Progenitor cell of endocrine pancreas (in vitro differentiated cells): Measurements from ENCODE around the gene KAZN. TPM values are rescaled to one million over a fixed set of nuclear protein-coding genes. Genes with fewer than 3 reads are reported as not detected.
A peak's percentile ranks its signal among the peaks of the same experiment; 100 is the strongest.

Source experiments
- DNase-seq: peaks from one replicate; pipeline ENCODE4 v3.0.0; 2021; ENCODE audit warnings: low spot score; ENCODE audit not compliant: unreplicated experiment
- H3K27ac Mint-ChIP-seq: 2 replicates; pipeline ENCODE4 v1.8.0; 2021; ENCODE audit warnings: mild to moderate bottlenecking, moderate library complexity, mixed read lengths
- H3K27me3 Mint-ChIP-seq: 2 replicates; pipeline ENCODE4 v1.8.0; 2021; ENCODE audit warnings: mixed read lengths
- H3K36me3 Mint-ChIP-seq: 2 replicates; pipeline ENCODE4 v1.8.0; 2022; ENCODE audit warnings: mixed read lengths; ENCODE audit not compliant: insufficient read depth
- H3K4me1 Mint-ChIP-seq: 2 replicates; pipeline ENCODE4 v1.8.0; 2021; ENCODE audit warnings: low read depth, mixed read lengths
- H3K4me3 Mint-ChIP-seq: 2 replicates; pipeline ENCODE4 v1.8.0; 2021; ENCODE audit warnings: low read depth, mild to moderate bottlenecking, moderate library complexity, mixed read lengths
- H3K9me3 Mint-ChIP-seq: 2 replicates; pipeline ENCODE4 v1.8.0; 2021; ENCODE audit warnings: low read depth, mixed read lengths
- CTCF ChIP-seq: fragments of 200-600 bp; sonication (generic); IDR thresholded peaks from one replicate; pipeline ENCODE4 v1.5.0; 2021; ENCODE audit warnings: antibody characterized with exemption, mild to moderate bottlenecking; ENCODE audit not compliant: unreplicated experiment
- total RNA-seq: library from RNA; stranded (reverse); gene quantifications from 2 replicates; pipeline ENCODE4 v1.2.1, GENCODE V29; 2021

KAZN gene
- total RNA-seq, 1 donor from 2014 or later, result 12.9 TPM

GRCh38 chr1:15029786-15030185 lies 431.3 kb downstream of the KAZN start:
- H3K4me3 Mint-ChIP-seq, result no peak overlapping the region
- DNase-seq, result no peak
- no peaks in the 10 kb centered on the region for H3K36me3 Mint-ChIP-seq
- TF ChIP-seq CTCF, result no peak
- no peaks in the 10 kb centered on the region for H3K27me3 Mint-ChIP-seq
- peak overlapping the region; percentile 85 for H3K27ac Mint-ChIP-seq
- peaks cover 13% of the 10 kb centered on the region for H3K4me1 Mint-ChIP-seq
- no peaks in the 10 kb centered on the region for H3K9me3 Mint-ChIP-seq

- Mint-ChIP-seq H3K9me3 (no peaks in the 10 kb centered on the region), H3K27ac (no peak overlapping the region)
Observed at GRCh38 chr1:15031251-15031933, 432.9 kb downstream of the KAZN start.

GRCh38 chr1:15033264-15033663 lies 434.8 kb downstream of the KAZN start:
- Mint-ChIP-seq H3K27me3 (no peaks in the 10 kb centered on the region), H3K36me3 (peaks cover 1% of the 10 kb centered on the region), H3K27ac (no peak overlapping the region), H3K4me1 (peaks cover 2% of the 10 kb centered on the region), H3K4me3 (no peak overlapping the region), H3K9me3 (no peaks in the 10 kb centered on the region)
- TF ChIP-seq CTCF, result peak; percentile 18
- DNase-seq, result no peak

More at GRCh38 chr1:15031251-15031933, 432.9 kb downstream of the KAZN start:
- no peak for DNase-seq
- no peak for TF ChIP-seq CTCF
- Mint-ChIP-seq H3K36me3 (no peaks in the 10 kb centered on the region), H3K27me3 (no peaks in the 10 kb centered on the region), H3K4me3 (no peak overlapping the region), H3K4me1 (peaks cover 4% of the 10 kb centered on the region)

- H3K9me3 Mint-ChIP-seq, result no peaks in the 10 kb centered on the region
- DNase-seq, result no peak
- H3K4me1 Mint-ChIP-seq, result peaks cover 2% of the 10 kb centered on the region
- TF ChIP-seq CTCF, result no peak
- no peaks in the 10 kb centered on the region for H3K27me3 Mint-ChIP-seq
- H3K27ac Mint-ChIP-seq, result no peak overlapping the region
- no peak overlapping the region for H3K4me3 Mint-ChIP-seq
- H3K36me3 Mint-ChIP-seq, result peaks cover 1% of the 10 kb centered on the region
Observed at GRCh38 chr1:15034656-15035055, 436.2 kb downstream of the KAZN start.

GRCh38 chr1:15035236-15035635 lies 436.8 kb downstream of the KAZN start:
- DNase-seq, result no peak
- Mint-ChIP-seq H3K27ac (no peak overlapping the region), H3K4me3 (no peak overlapping the region), H3K9me3 (no peaks in the 10 kb centered on the region), H3K4me1 (peaks cover 2% of the 10 kb centered on the region), H3K27me3 (no peaks in the 10 kb centered on the region), H3K36me3 (peaks cover 1% of the 10 kb centered on the region)
- no peak for TF ChIP-seq CTCF
